ENCODE results near the gene LY6G6C. TPM values are rescaled to one million over a fixed set of nuclear protein-coding genes. Genes with fewer than 3 reads are reported as not detected.

LY6G6C gene
- total and polyA plus RNA-seq, 7 experiments from 2014 or later, result 1.2 TPM; not detected in 6

- DNase-seq (no peak), ATAC-seq (no peak)
- H3K27me3 ChIP-seq (ENCODE audit: control insufficient read depth in 2 of 2, insufficient read depth in 2 of 2, low read length in 2 of 2), result no peaks in the 10 kb centered on the region
- peaks cover 0 to 19% (median 5%) of the 10 kb centered on the region in 5 donors for H3K36me3 Mint-ChIP-seq
- H3K4me1 Mint-ChIP-seq, result peaks cover 4 to 35% (median 16%) of the 10 kb centered on the region in 7 donors
- H3K27ac ChIP-seq (ENCODE audit: low read depth, low read length), result no peak overlapping the region
- intact Hi-C loops (cut with micrococcal nuclease), result no loop called here
- H3K4me3 ChIP-seq (ENCODE audit: low read length), result no peak overlapping the region
- ChIA-PET CTCF (interaction anchor here (0.6 kb wide), 1 partner anchor 108 kb away, joined by 3 read pairs; no protein-coding TSS in a partner anchor), POLR2A (no interaction called here)
- no peaks in the 10 kb centered on the region for H3K27me3 Mint-ChIP-seq
- no peak overlapping the region for H3K27ac Mint-ChIP-seq
- H3K9me3 Mint-ChIP-seq, result peaks cover 0 to 3% (median 0%) of the 10 kb centered on the region in 11 donors
- no peak overlapping the region for H3K4me3 Mint-ChIP-seq
- H3K4me1 ChIP-seq (ENCODE audit: control insufficient read depth in 2 of 2, insufficient read depth in 2 of 2, low read length in 2 of 2), result peaks cover 3 to 9% of the 10 kb centered on the region in 2 donors
- H3K9me3 ChIP-seq (ENCODE audit: control insufficient read depth in 2 of 3, low read length in 3 of 3), result no peaks in the 10 kb centered on the region
- H3K36me3 ChIP-seq (ENCODE audit: control insufficient read depth in 2 of 3, insufficient read depth in 3 of 3, low read length in 3 of 3), result no peaks in the 10 kb centered on the region
Measured at GRCh38 chr6:31765910-31766794, 44.6 kb upstream of the LY6G6C start.

DNA sequence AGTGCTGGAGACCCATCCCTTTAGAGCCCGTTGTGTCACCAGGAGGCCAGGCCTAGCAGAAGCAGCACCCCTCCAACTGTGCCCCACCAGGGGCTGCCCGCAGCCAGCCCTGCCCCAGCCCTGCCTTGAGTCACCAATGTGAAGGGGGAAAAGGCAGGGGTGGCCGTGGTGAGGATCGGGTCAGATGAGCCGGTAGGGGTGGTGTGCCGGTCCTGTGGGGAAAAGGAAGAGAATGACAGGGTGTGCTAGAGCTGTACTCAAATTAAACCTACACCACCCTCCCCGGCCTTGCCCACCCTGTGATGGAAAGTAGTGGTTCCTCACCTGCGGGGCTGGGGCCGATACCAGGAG is 44.0 kb upstream of the LY6G6C start:
- H3K27me3 ChIP-seq (ENCODE audit: control insufficient read depth in 2 of 2, insufficient read depth in 2 of 2, low read length in 2 of 2), result no peaks in the 10 kb centered on the region
- no peak overlapping the region for H3K27ac ChIP-seq (ENCODE audit: low read depth, low read length)
- ATAC-seq, result no peak
- CTCF ChIA-PET, result no interaction called here
- Mint-ChIP-seq H3K27ac (no peak overlapping the region), H3K4me3 (no peak overlapping the region), H3K27me3 (no peaks in the 10 kb centered on the region), H3K4me1 (peaks cover 4 to 29% (median 12%) of the 10 kb centered on the region in 7 donors), H3K9me3 (peaks cover 0 to 2% (median 0%) of the 10 kb centered on the region in 11 donors), H3K36me3 (peaks cover 0 to 20% (median 7%) of the 10 kb centered on the region in 5 donors)
- H3K4me3 ChIP-seq (ENCODE audit: low read length), result no peak overlapping the region
- DNase-seq, result no peak
- H3K36me3 ChIP-seq (ENCODE audit: control insufficient read depth in 2 of 3, insufficient read depth in 3 of 3, low read length in 3 of 3), result no peaks in the 10 kb centered on the region
- POLR2A ChIA-PET, result no interaction called here
- H3K4me1 ChIP-seq (ENCODE audit: control insufficient read depth in 2 of 2, insufficient read depth in 2 of 2, low read length in 2 of 2), result peaks cover 0 to 4% of the 10 kb centered on the region in 2 donors
- intact Hi-C loops (cut with micrococcal nuclease), result no loop called here
- H3K9me3 ChIP-seq (ENCODE audit: control insufficient read depth in 2 of 3, low read length in 3 of 3), result no peaks in the 10 kb centered on the region

- no peak overlapping the region for H3K27ac ChIP-seq (ENCODE audit: low read depth, low read length)
- no peak for DNase-seq
- ChIA-PET CTCF (no interaction called here), POLR2A (no interaction called here)
- Mint-ChIP-seq H3K36me3 (peaks cover 0 to 18% (median 11%) of the 10 kb centered on the region in 5 donors), H3K9me3 (peaks cover 0 to 2% (median 0%) of the 10 kb centered on the region in 11 donors), H3K4me3 (no peak overlapping the region), H3K27ac (no peak overlapping the region), H3K4me1 (peaks cover 4 to 23% (median 9%) of the 10 kb centered on the region in 7 donors), H3K27me3 (no peaks in the 10 kb centered on the region)
- ATAC-seq, result no peak
- H3K27me3 ChIP-seq (ENCODE audit: control insufficient read depth in 2 of 2, insufficient read depth in 2 of 2, low read length in 2 of 2), result no peaks in the 10 kb centered on the region
- H3K9me3 ChIP-seq (ENCODE audit: control insufficient read depth in 2 of 3, low read length in 3 of 3), result no peaks in the 10 kb centered on the region
- H3K4me3 ChIP-seq (ENCODE audit: low read length), result no peak overlapping the region
- intact Hi-C loops (cut with micrococcal nuclease), result no loop called here
- H3K36me3 ChIP-seq (ENCODE audit: control insufficient read depth in 2 of 3, insufficient read depth in 3 of 3, low read length in 3 of 3), result no peaks in the 10 kb centered on the region
- H3K4me1 ChIP-seq (ENCODE audit: control insufficient read depth in 2 of 2, insufficient read depth in 2 of 2, low read length in 2 of 2), result no peaks in the 10 kb centered on the region
Measured at GRCh38 chr6:31764198-31764597, 42.7 kb upstream of the LY6G6C start.

DNA sequence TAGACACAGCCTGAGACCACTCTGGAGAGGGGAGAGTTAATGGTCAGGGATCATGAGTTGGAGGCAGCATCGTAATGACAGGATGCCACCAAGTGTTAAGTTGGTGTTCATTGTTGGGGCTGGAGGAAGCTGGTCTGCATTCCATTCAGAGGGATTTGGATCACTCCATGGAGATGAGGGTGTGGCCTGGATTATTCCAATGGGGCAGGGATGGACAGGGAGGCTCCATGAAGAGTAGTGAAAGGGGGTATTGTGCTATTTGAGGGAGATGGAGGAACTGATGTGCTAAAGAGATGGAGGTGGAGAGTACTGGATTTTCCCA is 42.0 kb upstream of the LY6G6C start:
- ChIA-PET POLR2A (interaction anchor here (0.7 kb wide), 1 partner anchor 13 kb away, joined by 3 read pairs; no protein-coding TSS in a partner anchor), CTCF (no interaction called here)
- H3K36me3 Mint-ChIP-seq, result peaks cover 0 to 19% (median 11%) of the 10 kb centered on the region in 5 donors
- no peaks in the 10 kb centered on the region for H3K9me3 ChIP-seq (ENCODE audit: control insufficient read depth in 2 of 3, low read length in 3 of 3)
- peaks cover 0 to 20% (median 5%) of the 10 kb centered on the region in 7 donors for H3K4me1 Mint-ChIP-seq
- H3K27me3 ChIP-seq (ENCODE audit: control insufficient read depth in 2 of 2, insufficient read depth in 2 of 2, low read length in 2 of 2), result no peaks in the 10 kb centered on the region
- intact Hi-C loops (cut with micrococcal nuclease), result no loop called here
- peaks cover 0 to 2% (median 0%) of the 10 kb centered on the region in 11 donors for H3K9me3 Mint-ChIP-seq
- no peaks in the 10 kb centered on the region for H3K36me3 ChIP-seq (ENCODE audit: control insufficient read depth in 2 of 3, insufficient read depth in 3 of 3, low read length in 3 of 3)
- H3K4me3 ChIP-seq (ENCODE audit: low read length), result no peak overlapping the region
- no peaks in the 10 kb centered on the region for H3K4me1 ChIP-seq (ENCODE audit: control insufficient read depth in 2 of 2, insufficient read depth in 2 of 2, low read length in 2 of 2)
- H3K27me3 Mint-ChIP-seq, result no peaks in the 10 kb centered on the region
- no peak overlapping the region for H3K27ac ChIP-seq (ENCODE audit: low read depth, low read length)
- ATAC-seq, result no peak
- peak overlapping the region in 3 of 9 donors; percentile 24 to 36 (median 32) for H3K27ac Mint-ChIP-seq
- DNase-seq, result no peak
- no peak overlapping the region for H3K4me3 Mint-ChIP-seq

GRCh38 chr6:31762878-31763618 is 41.5 kb upstream of the LY6G6C start:
- H3K9me3 Mint-ChIP-seq, result peaks cover 0 to 2% (median 0%) of the 10 kb centered on the region in 11 donors
- no peak overlapping the region for H3K4me3 Mint-ChIP-seq
- no peaks in the 10 kb centered on the region for H3K27me3 ChIP-seq (ENCODE audit: control insufficient read depth in 2 of 2, insufficient read depth in 2 of 2, low read length in 2 of 2)
- no peaks in the 10 kb centered on the region for H3K27me3 Mint-ChIP-seq
- H3K36me3 ChIP-seq (ENCODE audit: control insufficient read depth in 2 of 3, insufficient read depth in 3 of 3, low read length in 3 of 3), result no peaks in the 10 kb centered on the region
- H3K36me3 Mint-ChIP-seq, result peaks cover 0 to 19% (median 11%) of the 10 kb centered on the region in 5 donors
- ATAC-seq, result no peak
- no peak for DNase-seq
- ChIA-PET POLR2A (interaction anchor here (0.7 kb wide), 1 partner anchor 13 kb away, joined by 3 read pairs; no protein-coding TSS in a partner anchor), CTCF (no interaction called here)
- no peak overlapping the region for H3K27ac ChIP-seq (ENCODE audit: low read depth, low read length)
- no peak overlapping the region for H3K4me3 ChIP-seq (ENCODE audit: low read length)
- H3K4me1 ChIP-seq (ENCODE audit: control insufficient read depth in 2 of 2, insufficient read depth in 2 of 2, low read length in 2 of 2), result no peaks in the 10 kb centered on the region
- peaks cover 0 to 16% (median 5%) of the 10 kb centered on the region in 7 donors for H3K4me1 Mint-ChIP-seq
- peak overlapping the region in 3 of 9 donors; percentile 24 to 36 (median 32) for H3K27ac Mint-ChIP-seq
- intact Hi-C loops (cut with micrococcal nuclease), result no loop called here
- no peaks in the 10 kb centered on the region for H3K9me3 ChIP-seq (ENCODE audit: control insufficient read depth in 2 of 3, low read length in 3 of 3)

DNA sequence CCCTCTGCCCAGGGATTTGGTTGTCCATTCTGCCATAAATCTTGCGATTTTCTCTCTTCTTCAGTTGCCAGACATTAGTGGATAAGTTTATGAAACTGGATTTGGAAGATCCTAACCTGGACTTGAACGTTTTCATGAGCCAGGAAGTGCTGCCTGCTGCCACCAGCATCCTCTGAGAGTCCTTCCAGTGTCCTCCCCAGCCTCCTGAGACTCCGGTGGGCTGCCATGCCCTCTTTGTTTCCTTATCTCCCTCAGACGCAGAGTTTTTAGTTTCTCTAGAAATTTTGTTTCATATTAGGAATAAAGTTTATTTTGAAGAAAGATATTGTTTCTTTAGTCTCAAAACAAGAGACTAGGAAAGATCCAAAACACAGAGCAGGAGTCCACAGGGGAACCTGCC is 40.8 kb upstream of the LY6G6C start, which contains the start of gene SAPCD1:
Gene SAPCD1 (plus strand): TSS at position 301 of the 400 bp plus-strand sequence. CDS start 399 bp downstream, outside the sequence.
- no peaks in the 10 kb centered on the region for H3K9me3 Mint-ChIP-seq
- H3K4me1 Mint-ChIP-seq, result peaks cover 0 to 16% (median 5%) of the 10 kb centered on the region in 7 donors
- H3K27me3 Mint-ChIP-seq, result no peaks in the 10 kb centered on the region
- H3K9me3 ChIP-seq (ENCODE audit: control insufficient read depth in 2 of 3, low read length in 3 of 3), result no peaks in the 10 kb centered on the region
- intact Hi-C loops (cut with micrococcal nuclease), result no loop called here
- ATAC-seq (no peak), DNase-seq (no peak)
- peak within 1 kb of the TSS in 4 of 9 donors; percentile 11 to 68 (median 30) for H3K27ac Mint-ChIP-seq
- no peak within 1 kb of the TSS for H3K27ac ChIP-seq (ENCODE audit: low read depth, low read length)
- CTCF ChIA-PET, result no interaction called here
- no peak within 1 kb of the TSS for H3K4me3 Mint-ChIP-seq
- peaks cover 0 to 19% (median 11%) of the 10 kb centered on the region in 5 donors for H3K36me3 Mint-ChIP-seq
- H3K27me3 ChIP-seq (ENCODE audit: control insufficient read depth in 2 of 2, insufficient read depth in 2 of 2, low read length in 2 of 2), result no peaks in the 10 kb centered on the region
- H3K4me3 ChIP-seq (ENCODE audit: low read length), result no peak within 1 kb of the TSS
- H3K4me1 ChIP-seq (ENCODE audit: control insufficient read depth in 2 of 2, insufficient read depth in 2 of 2, low read length in 2 of 2), result no peaks in the 10 kb centered on the region
- no peaks in the 10 kb centered on the region for H3K36me3 ChIP-seq (ENCODE audit: control insufficient read depth in 2 of 3, insufficient read depth in 3 of 3, low read length in 3 of 3)
- POLR2A ChIA-PET, result no interaction called here

All from naive thymus-derived CD4-positive, alpha-beta T cell (primary cell).